ENCODE results near the gene ATP9A. TPM values are rescaled to one million over a fixed set of nuclear protein-coding genes. Genes with fewer than 3 reads are reported as not detected.

The ATP9A gene
- total RNA-seq, 1 experiment from 2014 or later: 31.3 TPM

DNA sequence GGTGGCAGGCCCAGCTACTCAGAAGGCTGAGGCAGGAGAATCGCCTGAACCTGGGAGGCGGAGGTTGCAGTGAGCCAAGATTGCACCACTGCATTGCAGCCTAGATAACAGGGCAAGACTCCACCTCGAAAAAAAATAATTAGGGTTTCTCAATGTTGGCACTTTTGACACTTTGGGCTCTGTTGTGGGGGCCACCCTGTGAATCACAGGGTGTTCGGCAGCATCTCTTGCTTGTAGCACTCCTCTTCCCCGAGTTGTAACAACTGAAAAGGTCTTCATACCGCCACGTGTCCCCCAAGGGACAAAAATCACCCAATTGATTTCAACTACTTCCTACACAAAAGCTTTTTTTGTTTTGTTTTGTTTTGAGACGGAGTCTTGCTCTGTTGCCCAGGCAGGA is 172.4 kb downstream of the ATP9A start:
- H3K9me2 ChIP-seq (replicated peaks; ENCODE audit: low read length): no peaks in the 10 kb centered on the region
- ATAC-seq (no peak), DNase-seq (no peak)
- no peak overlapping the region for H2AFZ ChIP-seq (ENCODE audit: low read length)
- no peaks in the 10 kb centered on the region for H3K79me2 ChIP-seq (ENCODE audit: low read length)
- H3K36me3 ChIP-seq (ENCODE audit: low read depth, low read length): peaks cover 3% of the 10 kb centered on the region; the same call in 1 of the 2 replicates
- H3K9me3 ChIP-seq (ENCODE audit: low read length): no peaks in the 10 kb centered on the region
- no peaks in the 10 kb centered on the region for H3F3A ChIP-seq (ENCODE audit: low read length, unreplicated experiment)
- H3K4me3 ChIP-seq (ENCODE audit: low read length): no peak overlapping the region
- H4K20me1 ChIP-seq (ENCODE audit: low read length): no peaks in the 10 kb centered on the region
- ChIA-PET POLR2A (ENCODE audit: unreplicated experiment) (interaction anchor here (0.6 kb wide), 1 partner anchor 52 kb away, joined by 19 read pairs; no protein-coding TSS in a partner anchor), CTCF (interaction anchor here (1.5 kb wide), 1 partner anchor 22 kb away, joined by 5 read pairs; no protein-coding TSS in a partner anchor)
- no peak overlapping the region for H3K9ac ChIP-seq (ENCODE audit: low read length)
- TF ChIP-seq EZH2 (IDR thresholded peaks at IDR 0.05; ENCODE audit: low read length, unreplicated experiment): no peak
- TF ChIP-seq, protein P1, sequence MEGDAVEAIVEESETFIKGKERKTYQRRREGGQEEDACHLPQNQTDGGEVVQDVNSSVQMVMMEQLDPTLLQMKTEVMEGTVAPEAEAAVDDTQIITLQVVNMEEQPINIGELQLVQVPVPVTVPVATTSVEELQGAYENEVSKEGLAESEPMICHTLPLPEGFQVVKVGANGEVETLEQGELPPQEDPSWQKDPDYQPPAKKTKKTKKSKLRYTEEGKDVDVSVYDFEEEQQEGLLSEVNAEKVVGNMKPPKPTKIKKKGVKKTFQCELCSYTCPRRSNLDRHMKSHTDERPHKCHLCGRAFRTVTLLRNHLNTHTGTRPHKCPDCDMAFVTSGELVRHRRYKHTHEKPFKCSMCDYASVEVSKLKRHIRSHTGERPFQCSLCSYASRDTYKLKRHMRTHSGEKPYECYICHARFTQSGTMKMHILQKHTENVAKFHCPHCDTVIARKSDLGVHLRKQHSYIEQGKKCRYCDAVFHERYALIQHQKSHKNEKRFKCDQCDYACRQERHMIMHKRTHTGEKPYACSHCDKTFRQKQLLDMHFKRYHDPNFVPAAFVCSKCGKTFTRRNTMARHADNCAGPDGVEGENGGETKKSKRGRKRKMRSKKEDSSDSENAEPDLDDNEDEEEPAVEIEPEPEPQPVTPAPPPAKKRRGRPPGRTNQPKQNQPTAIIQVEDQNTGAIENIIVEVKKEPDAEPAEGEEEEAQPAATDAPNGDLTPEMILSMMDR (conservative IDR thresholded peaks at IDR 0.05; ENCODE audit: low read depth, low read length): no peak
- no peak for TF ChIP-seq EZH2phosphoT487 (IDR thresholded peaks at IDR 0.05; ENCODE audit: borderline replicate concordance, low read length)
- intact Hi-C loops (cut with micrococcal nuclease): loop anchor here (1.0 to 10.0 kb wide), 3 partner anchors 212 to 611 kb away; no protein-coding TSS in a partner anchor
- H3K27ac ChIP-seq (ENCODE audit: low read length): no peak overlapping the region
- H3K4me1 ChIP-seq (ENCODE audit: insufficient read depth, low read length): peaks cover 4% of the 10 kb centered on the region; the same call in 1 of the 2 replicates
- H3K27me3 ChIP-seq (ENCODE audit: low read length): no peaks in the 10 kb centered on the region
- no TSS peak for BruUV-seq (replicated peaks)
- no peak overlapping the region for H3K4me2 ChIP-seq (ENCODE audit: low read length)

- Histone ChIP-seq H3F3A (ENCODE audit: low read length, unreplicated experiment) (no peaks in the 10 kb centered on the region), H3K4me1 (ENCODE audit: insufficient read depth, low read length) (peaks cover 4% of the 10 kb centered on the region; the same call in 1 of the 2 replicates), H3K27ac (ENCODE audit: low read length) (0 out of 2 replicates have a peak overlapping the region, but pooled peaks have one; percentile 6), H2AFZ (ENCODE audit: low read length) (no peak overlapping the region), H3K4me3 (ENCODE audit: low read length) (no peak overlapping the region), H3K9me3 (ENCODE audit: low read length) (no peaks in the 10 kb centered on the region), H3K27me3 (ENCODE audit: low read length) (no peaks in the 10 kb centered on the region), H4K20me1 (ENCODE audit: low read length) (no peaks in the 10 kb centered on the region), H3K79me2 (ENCODE audit: low read length) (no peaks in the 10 kb centered on the region), H3K9ac (ENCODE audit: low read length) (peak overlapping the region; percentile 35), H3K36me3 (ENCODE audit: low read depth, low read length) (peaks cover under 1% of the 10 kb centered on the region; the same call in 1 of the 2 replicates), H3K4me2 (ENCODE audit: low read length) (peak overlapping the region; percentile 7; the same call in 1 of the 2 replicates), H3K9me2 (replicated peaks; ENCODE audit: low read length) (no peaks in the 10 kb centered on the region)
- no TSS peak for BruUV-seq (replicated peaks)
- ChIA-PET CTCF (interaction anchor here (0.6 to 1.6 kb wide), 8 partner anchors 21 to 608 kb away, joined by 3 to 17 read pairs (median 6); no protein-coding TSS in a partner anchor), POLR2A (ENCODE audit: unreplicated experiment) (no interaction called here)
- intact Hi-C loops (cut with micrococcal nuclease): loop anchor here (1.0 to 10.0 kb wide), 3 partner anchors 212 to 610 kb away; no protein-coding TSS in a partner anchor
- ATAC-seq: peak; percentile 97
- TF ChIP-seq EZH2 (IDR thresholded peaks at IDR 0.05; ENCODE audit: low read length, unreplicated experiment) (no peak), EZH2phosphoT487 (IDR thresholded peaks at IDR 0.05; ENCODE audit: borderline replicate concordance, low read length) (no peak)
- TF ChIP-seq, protein P1 (conservative IDR thresholded peaks at IDR 0.05; ENCODE audit: low read depth, low read length): peak; percentile 97
- DNase-seq: peak; percentile 91
Measured at GRCh38 chr20:51595058-51595532, 173.1 kb downstream of the ATP9A start.

Data from PC-3 (cell line).